HEK293T (cell line): ENCODE results near the gene ARRB1.

Source experiments
- CTCF ChIA-PET: fragments of 350-600 bp; formaldehyde crosslinking; extraction: SDS; loops from one replicate; lab custom pipeline; 2021; ENCODE audit warnings: antibody characterized with exemption, inconsistent platforms; lab: Yijun Ruan, JAX
- POLR2A ChIA-PET: fragments of 350-600 bp; formaldehyde crosslinking; extraction: SDS; loops from one replicate; lab custom pipeline; 2020; ENCODE audit warnings: antibody characterized with exemption, inconsistent platforms; lab: Yijun Ruan, JAX
- DNase-seq: peaks from one replicate; pipeline ENCODE4 v3.0.0; 2012; ENCODE audit warnings: mixed read lengths; ENCODE audit errors: extremely low spot score
- ARNT ChIP-seq: fragments of 450-650 bp; IDR thresholded peaks from 2 replicates; pipeline ENCODE4 v1.6.1; 2017; ENCODE audit warnings: mild to moderate bottlenecking
- BHLHE40 ChIP-seq: fragments of 450-650 bp; IDR thresholded peaks from 2 replicates; pipeline ENCODE4 v1.6.1; 2016; ENCODE audit warnings: mild to moderate bottlenecking, moderate library complexity, borderline replicate concordance
- CTBP1 ChIP-seq: fragments of 450-650 bp; IDR thresholded peaks from 2 replicates; pipeline ENCODE4 v1.6.1; 2016; ENCODE audit warnings: borderline replicate concordance
- ELF4 ChIP-seq: fragments of 450-650 bp; IDR thresholded peaks from 2 replicates; pipeline ENCODE4 v1.6.1; 2017; ENCODE audit warnings: antibody characterized with exemption
- FOXA1 ChIP-seq: fragments of 450-650 bp; IDR thresholded peaks from 2 replicates; pipeline ENCODE4 v1.6.1; 2016; ENCODE audit warnings: mild to moderate bottlenecking
- FOXK2 ChIP-seq: fragments of 450-650 bp; IDR thresholded peaks from 2 replicates; pipeline ENCODE4 v1.6.1; 2016; ENCODE audit warnings: mild to moderate bottlenecking
- FOXM1 ChIP-seq: fragments of 450-650 bp; IDR thresholded peaks from 2 replicates; pipeline ENCODE4 v1.6.1; 2017; ENCODE audit warnings: mild to moderate bottlenecking, borderline replicate concordance
- HDGF ChIP-seq: fragments of 450-650 bp; IDR thresholded peaks from 2 replicates; pipeline ENCODE4 v1.6.1; 2017; ENCODE audit warnings: antibody characterized with exemption, borderline replicate concordance
- L3MBTL2 ChIP-seq: fragments of 450-650 bp; conservative IDR thresholded peaks from 2 replicates; pipeline ENCODE4 v1.6.1; 2016; ENCODE audit warnings: mild to moderate bottlenecking
- LEF1 ChIP-seq: fragments of 450-650 bp; IDR thresholded peaks from 2 replicates; pipeline ENCODE4 v1.6.1; 2017; ENCODE audit warnings: mild to moderate bottlenecking, borderline replicate concordance
- NFRKB ChIP-seq: fragments of 450-650 bp; IDR thresholded peaks from 2 replicates; pipeline ENCODE4 v1.6.1; 2016; ENCODE audit warnings: mild to moderate bottlenecking, moderate library complexity
- SP1 ChIP-seq: fragments of 450-650 bp; IDR thresholded peaks from 2 replicates; pipeline ENCODE4 v1.6.1; 2017
- SUZ12 ChIP-seq: fragments of 450-650 bp; IDR thresholded peaks from 2 replicates; pipeline ENCODE4 v1.6.1; 2016; ENCODE audit warnings: mild to moderate bottlenecking
- TARDBP ChIP-seq: fragments of 450-650 bp; IDR thresholded peaks from 2 replicates; pipeline ENCODE4 v1.6.1; 2016
- ZNF384 ChIP-seq: fragments of 450-650 bp; IDR thresholded peaks from 2 replicates; pipeline ENCODE4 v1.6.1; 2016
- TF ChIP-seq, protein P1 (sequence below): fragments of 450-650 bp; IDR thresholded peaks from 2 replicates; pipeline ENCODE4 v1.6.1; 2016

Gene ARRB1

DNA sequence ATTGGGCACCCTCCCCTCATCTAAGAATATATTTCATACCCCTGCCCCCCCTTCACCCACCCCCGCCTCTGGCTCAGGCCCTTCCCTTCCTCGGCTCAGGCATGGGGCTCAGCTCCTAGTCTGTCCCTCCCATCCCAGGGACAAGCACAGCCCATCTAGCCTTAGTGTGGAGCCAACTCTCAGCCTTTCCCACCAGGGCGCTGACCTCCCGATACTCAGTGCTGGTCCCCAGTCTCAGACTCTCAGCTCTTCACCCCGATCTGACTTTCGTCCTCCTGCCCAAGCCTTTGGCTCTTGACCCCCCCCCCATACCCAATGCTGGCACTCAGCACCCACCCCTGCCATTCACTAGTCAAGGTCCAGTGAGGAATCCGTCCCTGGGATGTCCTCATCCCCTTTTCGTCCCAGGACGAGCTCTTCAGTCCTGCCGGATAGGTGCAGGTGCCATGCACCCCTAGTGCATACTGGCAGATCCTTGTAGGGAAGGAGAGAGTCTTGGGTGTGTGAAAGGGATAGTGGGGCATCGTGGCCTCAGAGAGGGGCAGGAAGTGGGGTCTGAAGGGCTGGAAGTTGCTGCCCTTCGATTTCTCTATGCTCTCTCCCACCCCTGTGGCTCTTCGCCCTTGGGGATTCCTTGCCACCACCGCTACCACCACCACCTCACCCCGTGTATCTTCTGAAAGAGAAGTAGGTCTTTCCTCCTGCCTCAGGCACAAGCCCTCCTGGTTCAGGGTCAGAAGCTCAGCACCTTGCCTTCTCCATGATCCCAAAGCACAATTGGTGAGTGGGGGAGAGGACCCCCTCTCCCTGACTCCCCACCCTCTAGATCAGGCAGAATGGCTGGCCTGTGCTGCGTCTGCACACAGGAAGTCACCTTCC, 108.5 kb downstream of the ARRB1 start:
- no peak for DNase-seq
- TF ChIP-seq HDGF: no peak
- TF ChIP-seq FOXM1: no peak
- TF ChIP-seq TARDBP: no peak
- TF ChIP-seq SP1: no peak
- TF ChIP-seq L3MBTL2: no peak
- TF ChIP-seq ZNF384: no peak
- TF ChIP-seq LEF1: no peak
- no peak for TF ChIP-seq NFRKB
- TF ChIP-seq FOXK2: no peak
- no peak for TF ChIP-seq SUZ12
- no peak for TF ChIP-seq BHLHE40
- no peak for TF ChIP-seq CTBP1
- TF ChIP-seq ELF4: no peak
- no peak for TF ChIP-seq ARNT
- TF ChIP-seq, protein P1, sequence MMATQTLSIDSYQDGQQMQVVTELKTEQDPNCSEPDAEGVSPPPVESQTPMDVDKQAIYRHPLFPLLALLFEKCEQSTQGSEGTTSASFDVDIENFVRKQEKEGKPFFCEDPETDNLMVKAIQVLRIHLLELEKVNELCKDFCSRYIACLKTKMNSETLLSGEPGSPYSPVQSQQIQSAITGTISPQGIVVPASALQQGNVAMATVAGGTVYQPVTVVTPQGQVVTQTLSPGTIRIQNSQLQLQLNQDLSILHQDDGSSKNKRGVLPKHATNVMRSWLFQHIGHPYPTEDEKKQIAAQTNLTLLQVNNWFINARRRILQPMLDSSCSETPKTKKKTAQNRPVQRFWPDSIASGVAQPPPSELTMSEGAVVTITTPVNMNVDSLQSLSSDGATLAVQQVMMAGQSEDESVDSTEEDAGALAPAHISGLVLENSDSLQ: no peak
- no peak for TF ChIP-seq FOXA1
- ChIA-PET CTCF (interaction anchor here (1.0 to 4.7 kb wide), 8 partner anchors 8 to 101 kb away, joined by 3 to 45 read pairs (median 5); no protein-coding TSS in a partner anchor), POLR2A (no interaction called here)

DNA sequence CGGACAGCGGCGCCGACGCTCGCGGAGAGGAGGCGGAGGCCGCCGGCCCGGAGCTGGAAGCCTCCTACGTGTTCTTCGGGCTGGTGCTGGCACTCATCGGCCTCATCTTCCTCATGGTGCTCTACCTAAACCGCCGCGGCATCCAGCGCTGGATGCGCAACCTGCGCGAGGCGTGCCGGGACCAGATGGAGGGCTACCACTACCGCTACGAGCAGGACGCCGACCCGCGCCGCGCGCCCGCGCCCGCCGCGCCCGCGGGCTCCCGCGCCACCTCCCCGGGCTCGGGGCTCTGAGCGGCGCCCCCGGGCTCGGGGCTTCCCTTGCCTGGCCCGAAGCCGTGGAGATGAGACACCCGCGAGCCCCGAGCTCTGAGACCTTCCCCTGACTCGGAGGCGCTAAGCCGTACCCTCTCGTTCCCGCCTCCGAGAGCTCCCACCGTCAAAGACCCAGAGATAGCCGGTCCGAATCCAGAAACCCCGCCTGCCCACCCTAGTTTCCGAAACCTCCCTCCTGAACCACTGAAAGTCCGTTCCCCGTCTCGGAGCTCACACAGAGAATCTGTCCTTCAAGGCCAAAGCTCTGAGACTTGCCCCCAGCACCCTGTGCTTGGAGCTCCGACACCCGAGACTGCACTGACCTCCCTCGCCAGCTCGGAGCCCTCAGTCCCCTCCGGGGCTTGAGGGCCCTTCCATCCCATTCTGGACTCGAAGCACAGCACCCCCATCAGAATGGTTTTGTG, 109.4 kb downstream of the ARRB1 start:
- ChIA-PET CTCF (interaction anchor here (0.5 to 4.7 kb wide), 17 partner anchors 9 to 835 kb away, joined by 3 to 45 read pairs (median 4); no protein-coding TSS in a partner anchor), POLR2A (interaction anchor here (0.5 to 1.5 kb wide), 3 partner anchors 88 to 294 kb away, joined by 3 to 4 read pairs (median 3); no protein-coding TSS in a partner anchor)
- TF ChIP-seq FOXK2 (no peak), BHLHE40 (no peak), SP1 (no peak)
- TF ChIP-seq, protein P1: no peak
- DNase-seq: no peak

DNA sequence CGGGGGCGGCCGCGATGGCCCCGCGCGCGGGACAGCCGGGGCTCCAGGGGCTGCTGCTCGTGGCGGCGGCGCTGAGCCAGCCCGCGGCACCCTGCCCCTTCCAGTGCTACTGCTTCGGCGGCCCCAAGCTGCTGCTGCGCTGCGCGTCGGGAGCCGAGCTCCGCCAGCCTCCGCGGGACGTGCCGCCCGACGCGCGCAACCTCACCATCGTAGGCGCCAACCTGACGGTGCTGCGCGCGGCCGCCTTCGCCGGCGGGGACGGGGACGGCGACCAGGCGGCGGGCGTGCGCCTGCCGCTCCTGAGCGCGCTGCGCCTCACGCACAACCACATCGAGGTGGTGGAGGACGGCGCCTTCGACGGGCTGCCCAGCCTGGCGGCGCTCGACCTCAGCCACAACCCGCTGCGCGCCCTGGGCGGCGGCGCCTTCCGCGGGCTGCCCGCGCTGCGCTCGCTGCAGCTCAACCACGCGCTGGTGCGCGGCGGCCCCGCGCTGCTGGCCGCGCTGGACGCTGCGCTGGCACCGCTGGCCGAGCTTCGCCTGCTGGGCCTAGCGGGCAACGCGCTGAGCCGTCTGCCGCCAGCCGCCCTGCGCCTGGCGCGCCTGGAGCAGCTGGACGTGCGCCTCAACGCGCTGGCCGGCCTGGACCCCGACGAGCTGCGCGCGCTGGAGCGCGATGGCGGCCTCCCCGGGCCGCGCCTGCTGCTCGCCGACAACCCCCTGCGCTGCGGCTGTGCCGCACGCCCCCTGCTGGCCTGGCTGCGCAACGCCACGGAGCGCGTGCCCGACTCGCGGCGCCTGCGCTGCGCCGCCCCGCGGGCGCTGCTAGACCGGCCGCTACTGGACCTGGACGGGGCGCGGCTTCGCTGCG, 110.2 kb downstream of the ARRB1 start:
- CTCF ChIA-PET: interaction anchor here (0.5 to 4.7 kb wide), 21 partner anchors 7 to 834 kb away, joined by 3 to 45 read pairs (median 4); no protein-coding TSS in a partner anchor
- peak; percentile 96 for DNase-seq
- TF ChIP-seq L3MBTL2 (no peak), ARNT (0 out of 2 replicates have a peak, but pooled peaks have one; percentile 13)
- POLR2A ChIA-PET: interaction anchor here (0.6 to 1.5 kb wide), 3 partner anchors 87 to 166 kb away, joined by 3 to 4 read pairs (median 3); no protein-coding TSS in a partner anchor

DNA sequence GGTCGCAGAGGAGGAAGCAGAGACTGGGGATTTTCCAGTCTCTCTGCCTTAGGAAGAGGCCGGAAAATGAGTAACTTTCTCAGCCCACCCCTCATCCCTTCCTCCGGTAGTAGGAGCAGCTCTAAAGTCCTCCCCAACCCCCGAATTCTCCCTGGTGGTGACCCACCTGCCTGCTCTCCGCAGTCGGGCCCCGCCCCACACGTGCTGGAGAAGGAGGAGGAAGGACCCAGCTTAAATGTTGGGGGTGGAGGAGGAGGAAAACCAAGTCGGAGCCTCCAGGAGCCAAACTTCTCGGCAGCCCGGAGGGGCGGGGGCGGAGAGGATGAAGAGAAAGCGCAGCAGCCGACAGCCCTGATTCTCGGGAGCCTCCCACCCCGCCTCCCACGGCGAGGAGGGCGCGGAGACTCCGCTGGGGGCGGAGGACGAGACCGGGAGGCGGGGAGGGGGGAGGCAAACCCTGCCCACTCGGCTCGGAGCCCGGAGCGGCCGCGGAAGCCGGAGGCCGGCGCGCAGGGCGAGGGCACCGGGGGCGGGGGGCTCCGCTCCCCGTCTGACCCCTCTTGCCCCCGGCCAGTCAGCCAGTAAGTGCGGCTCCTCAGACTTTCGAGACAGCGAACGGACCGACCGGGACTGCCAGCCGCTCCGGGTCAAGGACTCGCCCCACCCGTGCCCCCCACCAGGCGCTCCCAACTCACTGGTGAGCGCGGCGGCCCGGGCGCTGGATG, 111.0 kb downstream of the ARRB1 start, which contains the start of gene TPBGL:
Gene TPBGL (plus strand): TSS at position 464 of the 725 bp plus-strand sequence. CDS start 276 bp downstream, outside the sequence.
- DNase-seq: peak; percentile 25
- CTCF ChIA-PET: interaction anchor here (0.6 to 4.7 kb wide), 5 partner anchors 8 to 424 kb away, joined by 3 to 45 read pairs (median 5); no protein-coding TSS in a partner anchor
- TF ChIP-seq LEF1 (no peak), ARNT (no peak), ELF4 (no peak), NFRKB (no peak), ZNF384 (no peak), TARDBP (no peak), HDGF (no peak), FOXM1 (no peak), SUZ12 (no peak), BHLHE40 (no peak), L3MBTL2 (no peak), SP1 (no peak), FOXK2 (no peak), CTBP1 (no peak), FOXA1 (no peak)
- TF ChIP-seq, protein P1: no peak
- POLR2A ChIA-PET: interaction anchor here (1.0 to 1.5 kb wide), 2 partner anchors 86 to 94 kb away, joined by 3 to 4 read pairs; no protein-coding TSS in a partner anchor
